Measurements from ENCODE around the gene CYLC1.

The CYLC1 gene

GRCh38 chrX:83860846-83861245 is at the start of gene CYLC1:
TSS of gene CYLC1 (plus strand) at chrX:83861146. CDS start at chrX:83861183, 37 bp downstream.
- DNase-seq = no peak

GRCh38 chrX:83819304-83819703 is 41.6 kb upstream of the CYLC1 start:
- no peak for DNase-seq

GRCh38 chrX:83829874-83830273 is 31.1 kb upstream of the CYLC1 start:
- DNase-seq = no peak

GRCh38 chrX:83845397-83845796 is 15.5 kb upstream of the CYLC1 start:
- no peak for DNase-seq

GRCh38 chrX:83847339-83847738 is 13.6 kb upstream of the CYLC1 start:
- no peak for DNase-seq

- DNase-seq = no peak
Observed at GRCh38 chrX:83888585-83888984, 27.6 kb downstream of the CYLC1 start.

- no peak for DNase-seq
Observed at GRCh38 chrX:83892433-83892832, 31.5 kb downstream of the CYLC1 start.

GRCh38 chrX:83906921-83907320 is 46.0 kb downstream of the CYLC1 start:
- DNase-seq = no peak

- DNase-seq = no peak
Observed at GRCh38 chrX:83916525-83916924, 55.6 kb downstream of the CYLC1 start.

- no peak for DNase-seq
Observed at GRCh38 chrX:83934220-83934619, 73.3 kb downstream of the CYLC1 start.

Data from stimulated activated naive CD4-positive, alpha-beta T cell treated with Interleukin-2 at 50 U/mL for 16 hours (primary cell).